Panc1 (cell line): Measurements from ENCODE around the gene FXYD7.

Source experiments
- POLR2AphosphoS5 ChIP-seq: IDR thresholded peaks from 2 replicates; pipeline ENCODE4 v1.6.1; 2012; ENCODE audit warnings: mild to moderate bottlenecking, low read depth, low read length, moderate library complexity
- REST ChIP-seq, 2 experiments: IDR thresholded peaks; 2 replicates each; pipeline ENCODE4 v1.6.1; 2011 to 2012; ENCODE audit warnings: low read depth in 2 of 2, control low read depth in 1 of 2, low read length in 1 of 2, mild to moderate bottlenecking in 1 of 2, moderate library complexity in 1 of 2; ENCODE audit not compliant: insufficient read depth in 1 of 2
- TF ChIP-seq, protein P1 (sequence below): fragments of 450-650 bp; IDR thresholded peaks from 2 replicates; pipeline ENCODE4 v1.5.1; 2017; ENCODE audit warnings: mild to moderate bottlenecking

DNA sequence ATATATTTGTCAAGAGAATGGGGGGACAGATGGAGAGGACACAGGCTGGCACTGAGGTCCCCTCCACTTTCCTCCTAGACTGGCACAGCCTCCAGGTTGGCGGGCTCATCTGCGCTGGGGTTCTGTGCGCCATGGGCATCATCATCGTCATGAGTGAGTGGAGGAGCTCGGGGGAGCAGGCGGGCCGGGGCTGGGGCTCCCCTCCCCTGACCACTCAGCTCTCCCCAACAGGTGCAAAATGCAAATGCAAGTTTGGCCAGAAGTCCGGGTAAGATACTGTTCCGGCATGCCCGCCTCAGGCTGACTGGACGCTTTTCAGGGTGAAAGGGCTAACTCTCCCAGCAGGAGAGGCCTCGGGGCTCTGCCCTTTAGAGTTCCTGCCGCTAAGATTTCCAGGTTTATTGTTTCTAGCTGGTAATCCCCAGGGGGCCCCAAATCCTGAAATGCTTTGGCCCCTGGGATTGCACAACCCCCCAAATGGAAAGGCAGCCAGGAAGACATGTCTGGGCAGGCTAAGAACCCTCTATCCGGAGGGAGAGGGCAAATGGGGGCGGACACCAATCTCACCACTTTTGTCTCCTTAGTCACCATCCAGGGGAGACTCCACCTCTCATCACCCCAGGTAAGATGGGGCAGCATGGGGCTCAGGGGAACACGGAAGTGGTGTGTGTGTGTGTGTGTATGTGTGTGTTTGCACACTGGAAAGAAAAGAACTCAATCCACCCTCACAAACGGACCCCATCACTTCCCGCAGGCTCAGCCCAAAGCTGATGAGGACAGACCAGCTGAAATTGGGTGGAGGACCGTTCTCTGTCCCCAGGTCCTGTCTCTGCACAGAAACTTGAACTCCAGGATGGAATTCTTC, 20.1 kb upstream of the FXYD7 start:
- TF ChIP-seq, protein P1, sequence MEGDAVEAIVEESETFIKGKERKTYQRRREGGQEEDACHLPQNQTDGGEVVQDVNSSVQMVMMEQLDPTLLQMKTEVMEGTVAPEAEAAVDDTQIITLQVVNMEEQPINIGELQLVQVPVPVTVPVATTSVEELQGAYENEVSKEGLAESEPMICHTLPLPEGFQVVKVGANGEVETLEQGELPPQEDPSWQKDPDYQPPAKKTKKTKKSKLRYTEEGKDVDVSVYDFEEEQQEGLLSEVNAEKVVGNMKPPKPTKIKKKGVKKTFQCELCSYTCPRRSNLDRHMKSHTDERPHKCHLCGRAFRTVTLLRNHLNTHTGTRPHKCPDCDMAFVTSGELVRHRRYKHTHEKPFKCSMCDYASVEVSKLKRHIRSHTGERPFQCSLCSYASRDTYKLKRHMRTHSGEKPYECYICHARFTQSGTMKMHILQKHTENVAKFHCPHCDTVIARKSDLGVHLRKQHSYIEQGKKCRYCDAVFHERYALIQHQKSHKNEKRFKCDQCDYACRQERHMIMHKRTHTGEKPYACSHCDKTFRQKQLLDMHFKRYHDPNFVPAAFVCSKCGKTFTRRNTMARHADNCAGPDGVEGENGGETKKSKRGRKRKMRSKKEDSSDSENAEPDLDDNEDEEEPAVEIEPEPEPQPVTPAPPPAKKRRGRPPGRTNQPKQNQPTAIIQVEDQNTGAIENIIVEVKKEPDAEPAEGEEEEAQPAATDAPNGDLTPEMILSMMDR, result no peak
- TF ChIP-seq REST (IDR thresholded peaks at IDR 0.05; ENCODE audit: insufficient read depth in 1 of 2, low read depth in 2 of 2, low read length in 1 of 2) (no peak), POLR2AphosphoS5 (no peak)
